ENCODE results near the gene LHFPL5. TPM values are rescaled to one million over a fixed set of nuclear protein-coding genes. Genes with fewer than 3 reads are reported as not detected.

Gene LHFPL5
- polyA plus RNA-seq, 4 donors: 0.04 to 0.12 TPM; not detected in 2

DNA sequence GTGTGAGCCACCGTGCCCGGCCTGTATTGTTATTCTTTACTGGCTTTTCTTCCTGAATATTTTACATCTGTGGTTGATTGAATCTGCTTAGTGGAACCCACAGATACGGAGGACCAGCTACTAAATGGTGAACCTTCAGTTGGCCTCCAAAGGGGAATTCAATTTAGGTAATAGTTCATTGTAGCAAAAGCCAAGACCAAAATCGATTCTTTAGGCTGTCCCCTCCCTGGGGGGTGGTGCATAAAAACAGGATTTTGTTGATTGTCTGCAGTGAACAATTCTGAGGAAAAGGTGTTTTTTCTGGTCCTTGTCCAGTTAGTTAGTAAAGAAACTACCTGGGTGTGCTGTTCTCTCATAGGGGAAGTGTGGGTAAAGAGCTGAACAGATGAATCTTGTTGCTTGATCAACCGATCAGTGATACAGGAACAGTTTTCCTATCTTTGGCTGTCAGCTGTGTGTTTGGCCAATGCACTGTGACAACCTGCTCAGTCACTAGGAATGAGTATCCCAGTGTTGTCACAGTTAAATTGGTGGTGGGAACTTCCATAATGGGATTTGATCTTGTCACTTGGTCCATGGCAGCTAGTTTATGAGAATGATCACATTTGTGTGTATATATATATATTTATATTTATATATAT is 19.5 kb downstream of the LHFPL5 start:
- Histone ChIP-seq H3K27ac (ENCODE audit: low read depth in 1 of 3, low read length in 2 of 3) (no peak overlapping the region), H3K4me3 (ENCODE audit: low read depth in 1 of 3, low read length in 3 of 3) (no peak overlapping the region), H3K27me3 (ENCODE audit: control insufficient read depth in 3 of 3, insufficient read depth in 3 of 3, low read length in 3 of 3) (no peaks in the 10 kb centered on the region), H3K36me3 (ENCODE audit: control insufficient read depth in 3 of 3, insufficient read depth in 2 of 3, low read depth in 1 of 3, low read length in 3 of 3) (no peaks in the 10 kb centered on the region), H3K4me1 (ENCODE audit: control insufficient read depth in 3 of 3, insufficient read depth in 2 of 3, low read depth in 1 of 3, low read length in 2 of 3) (no peaks in the 10 kb centered on the region), H3K9me3 (ENCODE audit: control insufficient read depth in 2 of 2, insufficient read depth in 1 of 2, low read depth in 1 of 2, low read length in 1 of 2) (no peaks in the 10 kb centered on the region)
- no peak for DNase-seq
- WGBS, 3 donors: 80 to 89% (median 84%) methylated on average over 5 of the region's 5 CpGs
- FAIRE-seq: no peak

DNA sequence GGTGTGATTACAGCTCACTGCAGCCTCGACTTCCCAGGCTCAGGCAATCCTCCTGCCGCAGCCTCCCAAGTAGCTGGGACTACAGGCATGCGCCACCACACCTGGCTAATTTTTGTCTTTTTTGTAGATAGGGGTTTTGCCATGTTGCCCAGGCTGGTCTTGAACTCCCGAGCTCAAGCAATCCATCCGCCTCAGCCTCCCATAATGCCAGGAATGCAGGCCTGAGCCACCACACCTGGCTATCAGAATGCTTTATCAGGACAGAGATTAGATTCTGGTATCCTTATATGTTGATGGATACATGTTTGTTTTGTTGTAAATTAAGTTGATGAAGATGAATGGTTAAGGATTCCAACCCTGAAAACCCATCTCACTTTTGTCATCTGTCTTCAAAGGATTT is 24.2 kb downstream of the LHFPL5 start:
- no peak for DNase-seq
- H3K4me1 ChIP-seq (ENCODE audit: control insufficient read depth in 3 of 3, insufficient read depth in 2 of 3, low read depth in 1 of 3, low read length in 2 of 3): no peaks in the 10 kb centered on the region
- no peak for FAIRE-seq
- peaks cover 0 to 5% (median 1%) of the 10 kb centered on the region in 3 donors for H3K36me3 ChIP-seq (ENCODE audit: control insufficient read depth in 3 of 3, insufficient read depth in 2 of 3, low read depth in 1 of 3, low read length in 3 of 3)
- H3K27ac ChIP-seq (ENCODE audit: low read depth in 1 of 3, low read length in 2 of 3): no peak overlapping the region
- no peaks in the 10 kb centered on the region for H3K9me3 ChIP-seq (ENCODE audit: control insufficient read depth in 2 of 2, insufficient read depth in 1 of 2, low read depth in 1 of 2, low read length in 1 of 2)
- no peaks in the 10 kb centered on the region for H3K27me3 ChIP-seq (ENCODE audit: control insufficient read depth in 3 of 3, insufficient read depth in 3 of 3, low read length in 3 of 3)
- WGBS, 3 donors: 87 to 91% (median 90%) methylated on average over 5 of the region's 5 CpGs
- H3K4me3 ChIP-seq (ENCODE audit: low read depth in 1 of 3, low read length in 3 of 3): no peak overlapping the region

DNA sequence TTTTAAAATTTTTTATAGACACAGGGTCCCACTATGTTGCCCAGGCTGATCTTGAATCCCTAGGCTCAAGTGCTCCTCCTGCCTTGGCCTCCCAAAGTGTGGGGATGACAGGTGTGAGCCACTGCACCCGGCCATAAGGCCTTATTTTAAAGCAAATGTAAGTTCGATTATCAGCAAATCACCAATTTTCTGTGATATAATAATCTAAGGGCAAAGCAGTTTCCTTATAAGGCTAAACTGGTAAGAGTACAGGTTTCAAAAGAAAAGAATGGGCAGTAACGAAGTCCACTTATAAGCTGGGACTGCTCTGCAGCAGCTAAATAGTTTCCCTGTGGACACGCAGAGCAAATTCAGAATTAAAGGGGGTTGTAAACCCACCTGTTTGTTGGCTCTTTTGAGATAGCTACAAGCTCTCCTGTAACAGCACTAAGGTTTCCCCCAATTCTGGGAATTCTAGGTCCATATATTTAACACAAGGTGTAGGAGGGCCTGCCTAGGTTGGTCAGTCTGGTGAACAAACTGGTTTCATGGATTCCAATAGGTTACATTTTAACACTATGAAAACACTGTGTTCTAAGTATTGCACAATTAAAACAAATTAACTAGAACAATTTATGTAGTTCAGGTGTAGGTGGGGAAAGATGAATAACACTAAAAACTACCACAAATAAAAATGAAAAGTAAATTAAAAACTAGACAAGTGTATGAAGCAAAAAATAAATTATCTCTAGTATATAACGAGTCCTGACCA is 26.3 kb downstream of the LHFPL5 start:
- H3K4me1 ChIP-seq (ENCODE audit: control insufficient read depth in 3 of 3, insufficient read depth in 2 of 3, low read depth in 1 of 3, low read length in 2 of 3): no peaks in the 10 kb centered on the region
- H3K27ac ChIP-seq (ENCODE audit: low read depth in 1 of 3, low read length in 2 of 3): no peak overlapping the region
- FAIRE-seq: no peak
- no peaks in the 10 kb centered on the region for H3K27me3 ChIP-seq (ENCODE audit: control insufficient read depth in 3 of 3, insufficient read depth in 3 of 3, low read length in 3 of 3)
- peaks cover 5 to 15% (median 10%) of the 10 kb centered on the region in 3 donors for H3K36me3 ChIP-seq (ENCODE audit: control insufficient read depth in 3 of 3, insufficient read depth in 2 of 3, low read depth in 1 of 3, low read length in 3 of 3)
- DNase-seq: peak in 1 of 2 donors; percentile 19
- H3K4me3 ChIP-seq (ENCODE audit: low read depth in 1 of 3, low read length in 3 of 3): no peak overlapping the region
- WGBS, 3 donors: 84 to 93% (median 90%) methylated on average over 5 of the region's 5 CpGs
- H3K9me3 ChIP-seq (ENCODE audit: control insufficient read depth in 2 of 2, insufficient read depth in 1 of 2, low read depth in 1 of 2, low read length in 1 of 2): no peaks in the 10 kb centered on the region

DNA sequence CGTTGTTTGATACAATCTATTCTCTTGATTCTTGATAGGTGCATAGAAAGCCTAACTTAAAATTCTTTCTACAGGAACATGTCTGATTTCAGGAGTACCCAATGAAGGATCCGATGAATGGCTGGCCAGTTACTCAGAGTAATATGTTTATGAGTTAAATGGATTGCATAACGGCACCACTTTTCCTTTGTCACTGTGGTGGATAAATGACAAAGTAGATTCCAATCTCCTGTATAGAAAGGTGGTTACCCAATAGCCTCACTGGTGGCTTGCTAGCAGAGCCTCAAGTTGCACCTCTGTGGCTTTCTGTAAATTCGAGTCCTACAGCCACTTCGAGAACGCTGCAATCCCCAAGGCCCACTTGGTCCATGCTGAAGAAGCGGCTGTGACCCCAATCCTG is 28.4 kb downstream of the LHFPL5 start:
- Histone ChIP-seq H3K36me3 (ENCODE audit: control insufficient read depth in 3 of 3, insufficient read depth in 2 of 3, low read depth in 1 of 3, low read length in 3 of 3) (peaks cover 5 to 22% (median 10%) of the 10 kb centered on the region in 3 donors), H3K27ac (ENCODE audit: low read depth in 1 of 3, low read length in 2 of 3) (no peak overlapping the region), H3K4me3 (ENCODE audit: low read depth in 1 of 3, low read length in 3 of 3) (no peak overlapping the region), H3K9me3 (ENCODE audit: control insufficient read depth in 2 of 2, insufficient read depth in 1 of 2, low read depth in 1 of 2, low read length in 1 of 2) (no peaks in the 10 kb centered on the region), H3K4me1 (ENCODE audit: control insufficient read depth in 3 of 3, insufficient read depth in 2 of 3, low read depth in 1 of 3, low read length in 2 of 3) (no peaks in the 10 kb centered on the region), H3K27me3 (ENCODE audit: control insufficient read depth in 3 of 3, insufficient read depth in 3 of 3, low read length in 3 of 3) (no peaks in the 10 kb centered on the region)
- 88 to 91% (median 90%) methylated on average over 7 of the region's 7 CpGs for WGBS, 3 donors
- DNase-seq (no peak), FAIRE-seq (no peak)

DNA sequence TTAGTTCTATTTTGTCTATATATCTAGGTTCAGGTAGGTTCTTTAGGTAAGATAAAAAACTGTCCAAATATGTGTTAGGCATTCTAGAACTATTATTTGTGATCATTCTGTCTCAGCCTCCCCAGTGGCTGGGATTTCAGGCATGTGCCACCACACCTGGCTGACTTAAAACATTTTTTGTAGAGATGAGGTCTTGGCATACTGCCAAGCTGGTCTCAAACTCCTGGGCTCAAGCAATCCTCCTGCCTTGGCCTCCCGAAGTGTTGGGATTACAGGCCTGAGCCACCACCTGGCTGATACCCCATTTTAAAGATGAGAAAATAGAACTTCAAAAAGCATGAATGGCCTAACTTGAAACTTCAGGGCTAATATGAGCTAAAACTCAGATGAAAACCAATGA is 33.9 kb downstream of the LHFPL5 start:
- Histone ChIP-seq H3K27ac (ENCODE audit: low read depth in 1 of 3, low read length in 2 of 3) (no peak overlapping the region), H3K4me1 (ENCODE audit: control insufficient read depth in 3 of 3, insufficient read depth in 2 of 3, low read depth in 1 of 3, low read length in 2 of 3) (no peaks in the 10 kb centered on the region), H3K4me3 (ENCODE audit: low read depth in 1 of 3, low read length in 3 of 3) (no peak overlapping the region), H3K9me3 (ENCODE audit: control insufficient read depth in 2 of 2, insufficient read depth in 1 of 2, low read depth in 1 of 2, low read length in 1 of 2) (no peaks in the 10 kb centered on the region), H3K36me3 (ENCODE audit: control insufficient read depth in 3 of 3, insufficient read depth in 2 of 3, low read depth in 1 of 3, low read length in 3 of 3) (peaks cover 5 to 35% (median 10%) of the 10 kb centered on the region in 3 donors), H3K27me3 (ENCODE audit: control insufficient read depth in 3 of 3, insufficient read depth in 3 of 3, low read length in 3 of 3) (no peaks in the 10 kb centered on the region)
- WGBS, 3 donors: 55 to 91% (median 67%) methylated on average over 1 of the region's 1 CpG
- DNase-seq (no peak), FAIRE-seq (no peak)

DNA sequence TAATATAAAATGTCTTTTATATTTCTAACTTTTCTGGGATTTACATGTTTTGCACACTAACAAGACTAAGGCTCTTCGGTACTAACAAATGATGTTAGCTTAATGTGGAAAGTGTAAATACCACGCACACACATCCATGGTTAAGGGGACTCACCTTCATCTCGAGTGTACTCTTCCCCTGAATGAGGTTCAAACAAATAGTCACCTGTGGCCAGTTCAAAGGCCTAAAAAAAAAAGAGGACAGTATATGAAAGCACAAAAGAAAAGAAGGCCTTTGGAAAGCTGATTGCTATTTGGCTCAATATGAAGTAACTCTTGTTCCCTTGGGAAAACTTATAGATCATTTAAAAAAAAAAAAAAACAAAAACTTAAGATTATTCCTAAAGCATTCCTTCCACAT is 37.2 kb downstream of the LHFPL5 start:
- Histone ChIP-seq H3K27ac (ENCODE audit: low read depth in 1 of 3, low read length in 2 of 3) (no peak overlapping the region), H3K27me3 (ENCODE audit: control insufficient read depth in 3 of 3, insufficient read depth in 3 of 3, low read length in 3 of 3) (no peaks in the 10 kb centered on the region), H3K9me3 (ENCODE audit: control insufficient read depth in 2 of 2, insufficient read depth in 1 of 2, low read depth in 1 of 2, low read length in 1 of 2) (no peaks in the 10 kb centered on the region), H3K36me3 (ENCODE audit: control insufficient read depth in 3 of 3, insufficient read depth in 2 of 3, low read depth in 1 of 3, low read length in 3 of 3) (peaks cover 0 to 37% (median 3%) of the 10 kb centered on the region in 3 donors), H3K4me3 (ENCODE audit: low read depth in 1 of 3, low read length in 3 of 3) (no peak overlapping the region), H3K4me1 (ENCODE audit: control insufficient read depth in 3 of 3, insufficient read depth in 2 of 3, low read depth in 1 of 3, low read length in 2 of 3) (no peaks in the 10 kb centered on the region)
- WGBS, 3 donors: 89 to 94% (median 93%) methylated on average over 3 of the region's 3 CpGs
- no peak for FAIRE-seq
- no peak for DNase-seq

DNA sequence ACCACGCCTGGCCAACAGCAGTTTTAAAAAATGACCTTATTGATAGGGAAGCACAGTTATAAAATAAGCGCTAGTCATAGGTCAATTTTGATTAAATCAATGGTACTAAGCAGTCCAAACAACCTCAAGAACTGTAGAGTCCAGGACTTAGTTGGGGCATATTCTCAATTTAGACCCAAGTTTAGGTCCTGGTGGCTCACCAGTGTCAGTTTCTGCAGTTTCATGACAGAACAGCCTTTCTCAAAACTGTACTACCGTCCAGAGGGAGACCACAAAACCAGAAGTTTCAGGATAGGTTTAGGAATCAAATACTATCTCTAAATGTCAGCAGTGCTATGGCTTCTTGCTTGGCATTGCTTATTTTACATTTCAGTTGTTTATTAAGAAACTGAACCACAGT is 39.1 kb downstream of the LHFPL5 start:
- H3K4me1 ChIP-seq (ENCODE audit: control insufficient read depth in 3 of 3, insufficient read depth in 2 of 3, low read depth in 1 of 3, low read length in 2 of 3): no peaks in the 10 kb centered on the region
- peaks cover 0 to 35% (median 3%) of the 10 kb centered on the region in 3 donors for H3K36me3 ChIP-seq (ENCODE audit: control insufficient read depth in 3 of 3, insufficient read depth in 2 of 3, low read depth in 1 of 3, low read length in 3 of 3)
- H3K27me3 ChIP-seq (ENCODE audit: control insufficient read depth in 3 of 3, insufficient read depth in 3 of 3, low read length in 3 of 3): no peaks in the 10 kb centered on the region
- peaks cover 0 to 7% of the 10 kb centered on the region in 2 donors for H3K9me3 ChIP-seq (ENCODE audit: control insufficient read depth in 2 of 2, insufficient read depth in 1 of 2, low read depth in 1 of 2, low read length in 1 of 2)
- 90 to 98% (median 92%) methylated on average over 3 of the region's 3 CpGs for WGBS, 3 donors
- no peak overlapping the region for H3K4me3 ChIP-seq (ENCODE audit: low read depth in 1 of 3, low read length in 3 of 3)
- DNase-seq: no peak
- FAIRE-seq: no peak
- H3K27ac ChIP-seq (ENCODE audit: low read depth in 1 of 3, low read length in 2 of 3): no peak overlapping the region

DNA sequence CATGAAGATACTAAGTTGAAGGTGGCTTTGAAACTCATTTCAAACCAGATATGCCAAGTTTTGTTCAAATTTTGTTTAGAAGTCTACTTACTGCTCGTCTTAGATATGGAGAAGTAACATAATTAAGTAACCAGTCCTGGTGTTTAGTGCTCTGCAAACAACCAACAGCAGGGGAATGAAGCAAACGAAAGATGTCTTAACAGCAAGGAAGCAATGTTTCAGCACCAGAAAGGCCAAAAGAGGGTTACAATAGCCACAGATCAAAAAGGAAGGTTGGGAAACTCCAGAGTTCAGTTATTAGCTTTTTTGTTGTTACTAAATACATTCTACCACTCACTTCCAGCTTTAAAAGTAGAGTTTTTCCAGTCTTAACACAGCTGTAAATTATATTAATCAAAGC is 45.1 kb downstream of the LHFPL5 start:
- no peak for DNase-seq
- Histone ChIP-seq H3K4me3 (ENCODE audit: low read depth in 1 of 3, low read length in 3 of 3) (no peak overlapping the region), H3K27ac (ENCODE audit: low read depth in 1 of 3, low read length in 2 of 3) (no peak overlapping the region), H3K36me3 (ENCODE audit: control insufficient read depth in 3 of 3, insufficient read depth in 2 of 3, low read depth in 1 of 3, low read length in 3 of 3) (peaks cover 0 to 29% (median 20%) of the 10 kb centered on the region in 3 donors), H3K9me3 (ENCODE audit: control insufficient read depth in 2 of 2, insufficient read depth in 1 of 2, low read depth in 1 of 2, low read length in 1 of 2) (peaks cover 0 to 7% of the 10 kb centered on the region in 2 donors), H3K4me1 (ENCODE audit: control insufficient read depth in 3 of 3, insufficient read depth in 2 of 3, low read depth in 1 of 3, low read length in 2 of 3) (no peaks in the 10 kb centered on the region), H3K27me3 (ENCODE audit: control insufficient read depth in 3 of 3, insufficient read depth in 3 of 3, low read length in 3 of 3) (no peaks in the 10 kb centered on the region)
- 74 to 79% (median 75%) methylated on average over 2 of the region's 2 CpGs for WGBS, 3 donors
- FAIRE-seq: no peak

All from small intestine (tissue), 7 donors.